ENCODE measurements around the gene INCENP. TPM values are rescaled to one million over a fixed set of nuclear protein-coding genes. Genes with fewer than 3 reads are reported as not detected.
"Not testable (repeated sequence)": the region's sequence is repeated elsewhere in the genome, so short reads cannot be mapped to it uniquely, and the experiment has no call there.

The INCENP gene
- total and polyA plus RNA-seq, 3 experiments from 2014 or later: 3.1 to 69.5 (median 65.5) TPM

DNA sequence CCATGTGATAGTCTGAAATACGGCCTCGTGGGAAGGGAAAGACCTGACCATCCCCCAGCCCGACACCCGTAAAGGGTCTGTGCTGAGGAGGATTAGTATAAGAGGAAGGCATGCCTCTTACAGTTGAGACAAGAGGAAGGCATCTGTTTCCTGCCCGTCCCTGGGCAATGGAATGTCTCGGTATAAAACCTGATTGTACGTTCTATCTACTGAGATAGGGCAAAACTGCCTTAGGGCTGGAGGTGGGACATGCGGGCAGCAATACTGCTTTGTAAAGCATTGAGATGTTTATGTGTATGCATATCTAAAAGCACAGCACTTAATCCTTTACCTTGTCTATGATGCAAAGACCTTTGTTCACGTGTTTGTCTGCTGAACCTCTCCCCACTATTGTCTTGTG is 71.2 kb downstream of the INCENP start:
- POLR2A ChIA-PET, H3K4me1 Mint-ChIP-seq: not testable (repeated sequence)

DNA sequence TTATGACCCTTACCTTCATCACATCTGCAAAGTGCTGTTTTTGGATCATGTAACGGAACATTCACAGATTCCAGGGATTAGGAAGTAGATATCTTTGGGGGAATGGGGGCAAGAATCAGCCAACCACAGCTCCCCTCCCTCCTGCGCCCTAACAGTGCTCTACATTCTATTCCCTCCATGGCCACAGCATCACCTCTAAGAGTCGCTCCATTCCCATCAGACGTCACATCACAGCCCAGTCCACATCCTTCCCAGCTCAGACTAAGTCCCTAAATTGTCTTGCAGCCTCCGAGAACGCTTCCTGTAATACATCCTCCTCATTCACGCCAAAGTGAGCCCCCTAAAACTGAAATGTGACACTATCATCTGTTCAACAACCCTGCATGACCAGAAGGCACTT is 72.1 kb downstream of the INCENP start:
- ChIA-PET CTCF (no interaction called here), POLR2A (no interaction called here)
- no peak for DNase-seq
- H3K36me3 Mint-ChIP-seq: no peaks in the 10 kb centered on the region
- H3K27me3 Mint-ChIP-seq: peaks cover 32 to 72% of the 10 kb centered on the region in 2 donors
- H3K4me1 Mint-ChIP-seq: no peaks in the 10 kb centered on the region
- H3K36me3 ChIP-seq (ENCODE audit: insufficient read depth, low read length): no peaks in the 10 kb centered on the region
- H3K9me3 Mint-ChIP-seq: no peaks in the 10 kb centered on the region
- H3K9me3 ChIP-seq (ENCODE audit: low read length): no peaks in the 10 kb centered on the region
- H3K27me3 ChIP-seq (ENCODE audit: insufficient read depth, low read length, poor library complexity, severe bottlenecking): no peaks in the 10 kb centered on the region
- no peak overlapping the region for H3K4me3 ChIP-seq (ENCODE audit: low read length)
- H3K27ac ChIP-seq (ENCODE audit: low read depth, low read length): no peak overlapping the region
- no peaks in the 10 kb centered on the region for H3K4me1 ChIP-seq (ENCODE audit: insufficient read depth, low read length)
- H3K4me3 Mint-ChIP-seq: no peak overlapping the region
- no peak overlapping the region for H3K27ac Mint-ChIP-seq

More for the DNA sequence above, 71.2 kb downstream of the INCENP start:
- H3K36me3 Mint-ChIP-seq; H3K4me3 Mint-ChIP-seq; H3K27ac ChIP-seq (ENCODE audit: low read depth, low read length); H3K9me3 Mint-ChIP-seq; CTCF ChIA-PET; H3K27me3 ChIP-seq (ENCODE audit: insufficient read depth, low read length, poor library complexity, severe bottlenecking); H3K4me3 ChIP-seq (ENCODE audit: low read length); H3K36me3 ChIP-seq (ENCODE audit: insufficient read depth, low read length); DNase-seq; H3K9me3 ChIP-seq (ENCODE audit: low read length); H3K27ac Mint-ChIP-seq; H3K4me1 ChIP-seq (ENCODE audit: insufficient read depth, low read length): not testable (repeated sequence)
- H3K27me3 Mint-ChIP-seq: peaks cover 36 to 78% of the 10 kb centered on the region in 2 donors

DNA sequence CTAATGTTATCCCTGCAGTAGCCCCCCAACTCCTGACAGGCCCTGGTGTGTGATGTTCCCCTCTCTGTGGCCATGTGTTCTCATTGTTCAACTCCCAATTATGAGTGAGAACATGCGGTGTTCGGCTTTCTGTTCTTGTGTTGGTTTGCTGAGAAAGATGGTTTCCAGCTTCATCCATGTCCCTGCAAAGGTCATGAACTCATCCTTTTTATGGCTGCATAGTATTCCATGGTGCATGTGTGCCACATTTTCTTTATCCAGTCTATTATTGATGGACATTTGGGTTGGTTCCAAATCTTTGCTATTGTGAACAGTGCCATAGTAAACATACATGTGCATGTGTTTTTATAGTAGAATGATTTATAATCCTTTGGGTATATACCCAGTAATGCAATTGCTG is 73.6 kb downstream of the INCENP start:
- CTCF ChIA-PET, H3K9me3 Mint-ChIP-seq: not testable (repeated sequence)

DNA sequence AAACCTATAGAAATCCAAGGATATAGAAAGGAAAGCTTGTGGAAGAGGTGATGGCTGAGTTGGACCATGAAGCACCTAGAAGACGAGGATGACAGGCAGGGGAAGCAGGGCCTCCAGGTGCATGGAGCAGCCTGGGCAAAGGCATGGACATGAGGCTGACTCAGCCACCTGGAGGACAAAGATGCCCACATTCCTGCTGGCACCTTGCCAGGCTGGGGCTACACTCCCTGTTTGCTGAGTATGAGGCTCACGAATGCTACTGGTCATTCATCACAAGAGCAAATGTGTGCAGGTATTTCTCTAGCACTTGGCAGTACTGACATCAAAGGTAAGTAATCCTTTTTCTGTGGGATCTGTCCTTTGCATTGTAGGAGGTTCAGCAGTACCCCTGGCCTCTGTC is 77.6 kb downstream of the INCENP start:
- H3K27me3 Mint-ChIP-seq: peaks cover 24 to 44% of the 10 kb centered on the region in 2 donors
- DNase-seq: no peak
- no peaks in the 10 kb centered on the region for H3K9me3 Mint-ChIP-seq
- H3K4me3 ChIP-seq (ENCODE audit: low read length): no peak overlapping the region
- no peak overlapping the region for H3K4me3 Mint-ChIP-seq
- H3K27ac ChIP-seq (ENCODE audit: low read depth, low read length): no peak overlapping the region
- H3K27ac Mint-ChIP-seq: peak overlapping the region in 1 of 8 donors; percentile 63
- H3K9me3 ChIP-seq (ENCODE audit: low read length): no peaks in the 10 kb centered on the region
- no peaks in the 10 kb centered on the region for H3K4me1 Mint-ChIP-seq
- H3K36me3 Mint-ChIP-seq: no peaks in the 10 kb centered on the region
- no peaks in the 10 kb centered on the region for H3K4me1 ChIP-seq (ENCODE audit: insufficient read depth, low read length)
- CTCF ChIA-PET: no interaction called here
- no peaks in the 10 kb centered on the region for H3K27me3 ChIP-seq (ENCODE audit: insufficient read depth, low read length, poor library complexity, severe bottlenecking)
- H3K36me3 ChIP-seq (ENCODE audit: insufficient read depth, low read length): no peaks in the 10 kb centered on the region
- POLR2A ChIA-PET: no interaction called here

More for the DNA sequence above, 73.6 kb downstream of the INCENP start:
- H3K4me3 Mint-ChIP-seq; H3K36me3 Mint-ChIP-seq; H3K36me3 ChIP-seq (ENCODE audit: insufficient read depth, low read length); H3K27me3 ChIP-seq (ENCODE audit: insufficient read depth, low read length, poor library complexity, severe bottlenecking); DNase-seq; H3K27ac Mint-ChIP-seq; H3K4me1 ChIP-seq (ENCODE audit: insufficient read depth, low read length); H3K27ac ChIP-seq (ENCODE audit: low read depth, low read length); POLR2A ChIA-PET; H3K4me3 ChIP-seq (ENCODE audit: low read length); H3K9me3 ChIP-seq (ENCODE audit: low read length); H3K4me1 Mint-ChIP-seq: not testable (repeated sequence)
- peaks cover 27 to 64% of the 10 kb centered on the region in 2 donors for H3K27me3 Mint-ChIP-seq

Other genes starting within 250 kb of the INCENP start
- 1 to 10 TPM; 5.8 to 7.7 TPM for gene FADS3, start 232.5 kb upstream of the INCENP start, total RNA-seq
- gene FADS3, start 232.5 kb upstream of the INCENP start, polyA plus RNA-seq: 2.6 TPM
- gene RAB3IL1, start 206.4 kb upstream of the INCENP start, total RNA-seq: under 1 TPM; 0.28 to 0.53 TPM
- gene RAB3IL1, start 206.4 kb upstream of the INCENP start, polyA plus RNA-seq: not detected
- gene BEST1, start 173.7 kb upstream of the INCENP start, total RNA-seq: under 1 TPM in 1 of 2 experiments, not detected in 1; 0.09 TPM
- gene BEST1, start 173.7 kb upstream of the INCENP start, polyA plus RNA-seq: 1.5 TPM
- 100 to 1,000 TPM; 490 to 506 TPM for gene FTH1, start 156.4 kb upstream of the INCENP start, total RNA-seq
- gene FTH1, start 156.4 kb upstream of the INCENP start, polyA plus RNA-seq: 2,741 TPM
- not detected for gene SCGB1D1, start 66.2 kb downstream of the INCENP start, total RNA-seq
- gene SCGB1D1, start 66.2 kb downstream of the INCENP start, polyA plus RNA-seq: not detected
- not detected for gene SCGB2A1, start 84.7 kb downstream of the INCENP start, total RNA-seq
- gene SCGB2A1, start 84.7 kb downstream of the INCENP start, polyA plus RNA-seq: not detected
- gene SCGB1D2, start 118.2 kb downstream of the INCENP start, total RNA-seq: not detected
- gene SCGB1D2, start 118.2 kb downstream of the INCENP start, polyA plus RNA-seq: not detected
- gene SCGB2A2, start 146.1 kb downstream of the INCENP start, total RNA-seq: not detected
- not detected for gene SCGB2A2, start 146.1 kb downstream of the INCENP start, polyA plus RNA-seq
- not detected for gene SCGB1D4, start 175.1 kb downstream of the INCENP start, total RNA-seq
- gene SCGB1D4, start 175.1 kb downstream of the INCENP start, polyA plus RNA-seq: not detected
- 1 to 10 TPM; 6.1 to 6.5 TPM for gene ASRGL1, start 213.4 kb downstream of the INCENP start, total RNA-seq
- gene ASRGL1, start 213.4 kb downstream of the INCENP start, polyA plus RNA-seq: 2.7 TPM